Uterus (tissue), 4 donors: ENCODE measurements around the gene GREM1. TPM values are rescaled to one million over a fixed set of nuclear protein-coding genes. Genes with fewer than 3 reads are reported as not detected.
A peak's percentile ranks its signal among the peaks of the same experiment; 100 is the strongest.

Experiments used
- DNase-seq, 2 donors: peaks; one replicate each; pipeline ENCODE4 v3.0.0-alpha.2; 2019 to 2020
- H3K27ac ChIP-seq, 2 donors: fragments of 200-600 bp; sonication (generic); 1 replicate in 1 of 2; 2 replicates in 1 of 2; pipeline ENCODE4 v1.5.1; 2016 to 2018
- H3K27me3 ChIP-seq, 2 donors: fragments of 200-600 bp; sonication (generic); one replicate each; pipeline ENCODE4 v1.5.1; 2018 to 2019; ENCODE audit warnings: control low read depth in 1 of 2
- H3K36me3 ChIP-seq, 2 donors: fragments of 200-600 bp; sonication (generic); one replicate each; pipeline ENCODE4 v1.5.1; 2019; ENCODE audit warnings: control low read depth in 1 of 2
- H3K4me1 ChIP-seq, 2 donors: fragments of 200-600 bp; sonication (generic); one replicate each; pipeline ENCODE4 v1.5.1; 2018 to 2019; ENCODE audit warnings: control low read depth in 1 of 2
- H3K4me3 ChIP-seq, 2 donors: fragments of 200-600 bp; sonication (generic); 1 replicate in 1 of 2; 2 replicates in 1 of 2; pipeline ENCODE4 v1.5.1; 2018 to 2019; ENCODE audit warnings: mild to moderate bottlenecking in 1 of 2
- H3K9me3 ChIP-seq, 2 donors: fragments of 200-600 bp; sonication (generic); one replicate each; pipeline ENCODE4 v1.5.1; 2019; ENCODE audit warnings: control low read depth in 1 of 2
- POLR2A ChIP-seq, 2 donors: fragments of 450-650 bp; IDR thresholded peaks; one replicate each; pipeline ENCODE4 v1.6.1; 2016; ENCODE audit warnings: antibody characterized with exemption in 2 of 2, mild to moderate bottlenecking in 1 of 2, moderate library complexity in 1 of 2
- intact Hi-C: fragments of 100-400 bp; cut with DNase I; formaldehyde crosslinking; loops from one replicate; pipeline ENCODE4 v1.15.1; 2023; ENCODE audit warnings: low total_unique reads
- total RNA-seq, 4 donors: library from RNA; depleted of rRNA in 3 of 4; stranded (reverse); fragments of >200 nt in 3 of 4; gene quantifications; one replicate each; pipeline versions ENCODE4 v1.1.0 to v1.2.4, GENCODE V29; 2014 to 2023
- TF ChIP-seq, protein P1 (sequence below), 4 experiments: fragments of 200-600 bp in 2 of 4; fragments of 450-650 bp in 2 of 4; sonication (generic) in 2 of 4; IDR thresholded peaks; one replicate each; pipeline ENCODE4 v1.5.1; 2016 to 2019; ENCODE audit warnings: antibody characterized with exemption in 4 of 4, mild to moderate bottlenecking in 2 of 4, moderate library complexity in 1 of 4
- donor health status: DM: yes; HTN: yes; CAD: no.

Gene GREM1
- 1 to 10 TPM in 3 of 4 donors, under 1 TPM in 1; 0.88 to 5.4 (median 5.2) TPM for total RNA-seq

DNA sequence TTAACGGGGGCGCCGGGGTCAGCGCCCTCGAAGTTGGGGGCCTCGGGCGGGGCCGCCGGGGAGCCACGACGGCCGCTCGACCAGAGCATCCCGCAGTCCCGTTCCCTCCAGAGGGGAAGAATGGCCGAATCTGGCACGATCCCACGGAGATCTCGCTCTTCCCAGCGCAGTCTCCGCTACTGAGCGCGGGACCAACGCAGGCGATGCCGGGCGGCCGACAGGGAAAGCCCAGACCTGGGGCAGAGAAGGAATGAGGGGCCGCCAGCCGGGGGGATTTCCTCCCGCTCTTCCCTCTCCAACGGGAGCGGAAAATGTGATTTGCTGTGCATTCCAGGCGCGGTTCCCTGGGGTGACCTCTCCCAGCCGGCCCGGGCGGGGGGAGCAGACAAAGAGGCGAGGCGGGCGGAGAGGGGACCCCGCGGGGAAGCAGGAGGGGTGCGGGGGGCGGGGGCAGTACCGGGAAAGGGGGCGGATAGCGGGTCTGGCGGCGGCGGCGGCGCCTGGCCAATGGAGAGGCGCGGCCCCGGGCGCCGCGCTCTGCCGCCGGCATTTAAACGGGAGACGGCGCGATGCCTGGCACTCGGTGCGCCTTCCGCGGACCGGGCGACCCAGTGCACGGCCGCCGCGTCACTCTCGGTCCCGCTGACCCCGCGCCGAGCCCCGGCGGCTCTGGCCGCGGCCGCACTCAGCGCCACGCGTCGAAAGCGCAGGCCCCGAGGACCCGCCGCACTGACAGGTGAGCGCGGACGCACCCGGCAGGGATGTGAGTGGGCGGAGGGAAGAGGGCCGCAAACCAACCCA, at the start of gene GREM1:
GREM1 (plus strand) TSS at position 579 of the 801 bp plus-strand sequence. CDS start 12,687 bp downstream, outside the sequence.
- Histone ChIP-seq H3K36me3 (no peaks in the 10 kb centered on the region), H3K27ac (peak within 1 kb of the TSS in 1 of 2 donors; percentile 46), H3K27me3 (peaks cover 5 to 12% of the 10 kb centered on the region in 2 donors), H3K9me3 (no peaks in the 10 kb centered on the region), H3K4me3 (peak within 1 kb of the TSS; percentile 24 to 34), H3K4me1 (peaks cover 0 to 4% of the 10 kb centered on the region in 2 donors)
- no peak for DNase-seq
- intact Hi-C loops: no loop called here
- TF ChIP-seq, protein P1, sequence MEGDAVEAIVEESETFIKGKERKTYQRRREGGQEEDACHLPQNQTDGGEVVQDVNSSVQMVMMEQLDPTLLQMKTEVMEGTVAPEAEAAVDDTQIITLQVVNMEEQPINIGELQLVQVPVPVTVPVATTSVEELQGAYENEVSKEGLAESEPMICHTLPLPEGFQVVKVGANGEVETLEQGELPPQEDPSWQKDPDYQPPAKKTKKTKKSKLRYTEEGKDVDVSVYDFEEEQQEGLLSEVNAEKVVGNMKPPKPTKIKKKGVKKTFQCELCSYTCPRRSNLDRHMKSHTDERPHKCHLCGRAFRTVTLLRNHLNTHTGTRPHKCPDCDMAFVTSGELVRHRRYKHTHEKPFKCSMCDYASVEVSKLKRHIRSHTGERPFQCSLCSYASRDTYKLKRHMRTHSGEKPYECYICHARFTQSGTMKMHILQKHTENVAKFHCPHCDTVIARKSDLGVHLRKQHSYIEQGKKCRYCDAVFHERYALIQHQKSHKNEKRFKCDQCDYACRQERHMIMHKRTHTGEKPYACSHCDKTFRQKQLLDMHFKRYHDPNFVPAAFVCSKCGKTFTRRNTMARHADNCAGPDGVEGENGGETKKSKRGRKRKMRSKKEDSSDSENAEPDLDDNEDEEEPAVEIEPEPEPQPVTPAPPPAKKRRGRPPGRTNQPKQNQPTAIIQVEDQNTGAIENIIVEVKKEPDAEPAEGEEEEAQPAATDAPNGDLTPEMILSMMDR (IDR thresholded peaks at IDR 0.05): no peak
- no peak for TF ChIP-seq POLR2A (IDR thresholded peaks at IDR 0.05)

DNA sequence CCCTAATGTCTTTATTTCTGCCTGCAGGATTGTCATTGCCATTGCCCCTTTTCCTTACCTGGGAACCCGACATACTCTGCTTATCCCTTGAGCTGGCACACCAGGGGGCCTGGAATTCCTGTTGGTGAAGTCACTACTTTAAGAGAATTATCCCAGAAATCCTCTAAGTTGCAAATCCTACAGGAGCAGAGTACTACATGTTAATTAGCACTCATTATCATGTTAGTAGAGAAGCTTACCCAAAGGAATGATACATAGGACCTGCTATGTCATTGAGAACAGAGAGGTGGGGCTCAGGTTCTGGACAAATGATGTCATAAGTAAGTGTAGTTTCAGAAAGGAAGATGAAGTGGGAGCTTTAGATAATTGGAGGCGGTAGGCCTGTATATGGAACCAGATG, 48.9 kb upstream of the GREM1 start:
- intact Hi-C loops: loop anchor here (10.0 kb wide), 1 partner anchor 326 kb away; no protein-coding TSS in a partner anchor
- TF ChIP-seq, protein P1 (IDR thresholded peaks at IDR 0.05): no peak
- TF ChIP-seq POLR2A (IDR thresholded peaks at IDR 0.05): no peak
- Histone ChIP-seq H3K9me3 (no peaks in the 10 kb centered on the region), H3K27me3 (no peaks in the 10 kb centered on the region), H3K4me1 (no peaks in the 10 kb centered on the region), H3K36me3 (no peaks in the 10 kb centered on the region), H3K27ac (no peak overlapping the region), H3K4me3 (no peak overlapping the region)
- DNase-seq: no peak

DNA sequence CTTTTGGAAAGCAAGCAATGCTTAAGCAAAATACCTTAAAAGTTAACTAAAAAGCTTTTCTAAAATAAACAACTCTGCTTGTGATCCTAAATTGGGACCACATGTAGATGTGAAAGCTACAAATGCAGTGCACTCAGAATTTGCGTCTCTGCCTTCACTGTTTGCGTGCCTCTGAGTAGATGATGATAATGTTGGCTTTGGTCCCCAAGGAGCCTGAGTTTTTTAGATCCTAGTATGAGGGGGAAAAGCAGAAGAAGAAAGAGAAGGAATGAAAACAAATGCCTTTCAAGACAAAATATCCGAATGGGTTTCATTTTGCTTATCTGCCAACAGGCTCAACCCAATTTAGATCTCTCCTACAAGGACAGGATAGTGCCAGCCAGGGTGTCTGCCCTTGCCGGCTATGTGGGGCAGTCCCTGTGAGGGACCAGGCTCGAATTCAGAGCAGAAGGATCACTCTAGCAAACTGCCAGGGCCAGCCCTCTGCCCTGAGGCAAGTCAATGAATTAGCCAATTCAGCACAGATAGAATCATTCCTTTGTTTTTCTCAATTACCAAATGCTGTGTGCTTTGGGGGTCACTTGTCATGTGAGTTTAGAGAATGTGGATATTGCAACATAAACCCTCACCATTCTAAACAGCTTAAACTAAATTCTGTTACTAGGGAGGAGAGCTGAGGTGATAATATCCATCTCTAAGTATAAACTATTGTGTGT, 47.8 kb upstream of the GREM1 start:
- Histone ChIP-seq H3K36me3 (no peaks in the 10 kb centered on the region), H3K9me3 (no peaks in the 10 kb centered on the region), H3K27me3 (no peaks in the 10 kb centered on the region), H3K4me1 (no peaks in the 10 kb centered on the region), H3K27ac (no peak overlapping the region), H3K4me3 (no peak overlapping the region)
- DNase-seq: no peak
- intact Hi-C loops: loop anchor here (10.0 kb wide), 1 partner anchor 325 kb away; no protein-coding TSS in a partner anchor
- TF ChIP-seq, protein P1 (IDR thresholded peaks at IDR 0.05): no peak
- TF ChIP-seq POLR2A (IDR thresholded peaks at IDR 0.05): no peak

DNA sequence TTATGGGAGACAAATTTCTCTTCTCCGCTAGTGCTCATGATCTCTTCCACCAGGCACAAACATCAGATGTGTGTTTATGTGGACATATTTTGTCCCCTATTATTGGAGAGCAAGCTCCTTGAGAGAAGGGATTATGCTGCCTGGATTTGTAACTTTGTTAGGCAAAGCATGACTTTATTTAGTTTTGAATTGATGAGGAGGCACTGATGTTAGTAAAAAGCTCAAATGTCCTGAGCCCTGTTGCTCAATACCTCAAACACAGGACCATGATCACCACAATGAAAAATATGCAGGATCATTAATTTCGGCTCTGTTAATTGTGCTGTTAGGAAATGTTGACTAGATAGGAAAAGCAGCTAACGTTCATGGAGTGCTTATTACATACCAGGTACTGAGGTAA, 47.2 kb upstream of the GREM1 start:
- Histone ChIP-seq H3K9me3 (no peaks in the 10 kb centered on the region), H3K27me3 (no peaks in the 10 kb centered on the region), H3K4me1 (no peaks in the 10 kb centered on the region), H3K36me3 (no peaks in the 10 kb centered on the region), H3K4me3 (no peak overlapping the region), H3K27ac (no peak overlapping the region)
- intact Hi-C loops: no loop called here
- TF ChIP-seq, protein P1 (IDR thresholded peaks at IDR 0.05): no peak
- no peak for TF ChIP-seq POLR2A (IDR thresholded peaks at IDR 0.05)
- no peak for DNase-seq
